ENCODE measurements around the gene DOC2B. TPM values are rescaled to one million over a fixed set of nuclear protein-coding genes. Genes with fewer than 3 reads are reported as not detected.

Gene DOC2B
- polyA plus RNA-seq, 1 donor (not counting 4 experiments of a cell fraction or from before 2014, with no cell fraction given) = not detected

GRCh38 chr17:223723-224471, 42.4 kb upstream of the DOC2B start:
- H3K9me1 ChIP-seq (ENCODE audit: control insufficient read depth, extremely low read depth, insufficient read depth, low read length) = no peaks in the 10 kb centered on the region
- dilution Hi-C loops (cut with MboI; ENCODE audit: extremely low pct_ligation_motif_present, low sequenced_read_pairs) = no loop called here

GRCh38 chr17:222172-222571, 40.7 kb upstream of the DOC2B start:
- Histone ChIP-seq H3K27ac (ENCODE audit: control insufficient read depth, insufficient read depth, low read length) (no peak overlapping the region), H3K9ac (ENCODE audit: control insufficient read depth, extremely low read depth, insufficient read depth, low read length) (no peak overlapping the region), H3K4me1 (ENCODE audit: control insufficient read depth, extremely low read depth, insufficient read depth, low read length) (no peaks in the 10 kb centered on the region), H3K4me2 (ENCODE audit: control insufficient read depth, extremely low read depth, insufficient read depth, low read depth, low read length) (no peak overlapping the region), H3K36me3 (ENCODE audit: control insufficient read depth in 2 of 2, extremely low read depth in 1 of 2, insufficient read depth in 2 of 2, low read length in 2 of 2) (no peaks in the 10 kb centered on the region), H3K9me1 (ENCODE audit: control insufficient read depth, extremely low read depth, insufficient read depth, low read length) (no peaks in the 10 kb centered on the region), H4K20me1 (ENCODE audit: control insufficient read depth, extremely low read depth, insufficient read depth, low read length) (no peaks in the 10 kb centered on the region), H3K27me3 (ENCODE audit: control insufficient read depth, extremely low read depth, insufficient read depth, low read length) (no peaks in the 10 kb centered on the region), H3K4me3 (ENCODE audit: control insufficient read depth in 2 of 3, extremely low read depth in 1 of 3, insufficient read depth in 2 of 3, low read depth in 1 of 3, low read length in 3 of 3) (no peak overlapping the region), H2AFZ (ENCODE audit: control insufficient read depth, low read length) (no peak overlapping the region), H3K9me3 (ENCODE audit: control insufficient read depth, low read depth, low read length) (no peaks in the 10 kb centered on the region), H3K79me2 (ENCODE audit: control insufficient read depth, insufficient read depth, low read length) (no peaks in the 10 kb centered on the region)
- DNase-seq (ENCODE audit: low read depth, low spot score) (no peak), FAIRE-seq (no peak)
- dilution Hi-C loops (cut with MboI; ENCODE audit: extremely low pct_ligation_motif_present, low sequenced_read_pairs) = no loop called here
- TF ChIP-seq CTCF (optimal IDR thresholded peaks at IDR 0.05 in 1 of 3, IDR thresholded peaks at IDR 0.05 in 1 of 3, conservative IDR thresholded peaks at IDR 0.05 in 1 of 3; ENCODE audit: extremely low read depth in 1 of 3, insufficient read depth in 2 of 3, low read length in 3 of 3) (no peak), EZH2 (IDR thresholded peaks at IDR 0.05; ENCODE audit: low read length) (no peak)

More at GRCh38 chr17:223723-224471, 42.4 kb upstream of the DOC2B start:
- H3K27me3 ChIP-seq (ENCODE audit: control insufficient read depth, extremely low read depth, insufficient read depth, low read length) = no peaks in the 10 kb centered on the region
- TF ChIP-seq EZH2 (IDR thresholded peaks at IDR 0.05; ENCODE audit: low read length) (no peak), CTCF (optimal IDR thresholded peaks at IDR 0.05 in 1 of 3, IDR thresholded peaks at IDR 0.05 in 1 of 3, conservative IDR thresholded peaks at IDR 0.05 in 1 of 3; ENCODE audit: extremely low read depth in 1 of 3, insufficient read depth in 2 of 3, low read length in 3 of 3) (no peak)
- H3K27ac ChIP-seq (ENCODE audit: control insufficient read depth, insufficient read depth, low read length) = no peak overlapping the region
- H3K36me3 ChIP-seq (ENCODE audit: control insufficient read depth in 2 of 2, extremely low read depth in 1 of 2, insufficient read depth in 2 of 2, low read length in 2 of 2) = no peaks in the 10 kb centered on the region
- FAIRE-seq = no peak
- H4K20me1 ChIP-seq (ENCODE audit: control insufficient read depth, extremely low read depth, insufficient read depth, low read length) = no peaks in the 10 kb centered on the region
- no peak overlapping the region for H3K9ac ChIP-seq (ENCODE audit: control insufficient read depth, extremely low read depth, insufficient read depth, low read length)
- no peaks in the 10 kb centered on the region for H3K79me2 ChIP-seq (ENCODE audit: control insufficient read depth, insufficient read depth, low read length)
- no peak overlapping the region for H3K4me3 ChIP-seq (ENCODE audit: control insufficient read depth in 2 of 3, extremely low read depth in 1 of 3, insufficient read depth in 2 of 3, low read depth in 1 of 3, low read length in 3 of 3)
- no peak overlapping the region for H2AFZ ChIP-seq (ENCODE audit: control insufficient read depth, low read length)
- H3K4me2 ChIP-seq (ENCODE audit: control insufficient read depth, extremely low read depth, insufficient read depth, low read depth, low read length) = no peak overlapping the region
- H3K4me1 ChIP-seq (ENCODE audit: control insufficient read depth, extremely low read depth, insufficient read depth, low read length) = no peaks in the 10 kb centered on the region
- no peak for DNase-seq (ENCODE audit: low read depth, low spot score)
- H3K9me3 ChIP-seq (ENCODE audit: control insufficient read depth, low read depth, low read length) = no peaks in the 10 kb centered on the region
